K562 (cell line): ENCODE measurements around the gene ANKS3.

Experiments
- ATF1 ChIP-seq, 2 experiments: fragments of 450-650 bp in 1 of 2; IDR thresholded peaks; 2 replicates each; pipeline ENCODE4 v1.6.1; 2016; ENCODE audit warnings: missing compliant biosample characterization in 1 of 2, missing genetic modification characterization in 1 of 2
- BMI1 ChIP-seq: fragments of 150-350 bp; IDR thresholded peaks from 2 replicates; pipeline ENCODE4 v1.6.1; 2014; ENCODE audit warnings: low read length
- ESRRA ChIP-seq: fragments of 450-650 bp; IDR thresholded peaks from 2 replicates; pipeline ENCODE4 v1.6.1; 2014; ENCODE audit warnings: low read depth, mild to moderate bottlenecking, moderate library complexity, borderline replicate concordance
- ETV6 ChIP-seq, 3 experiments: fragments of 150-350 bp in 1 of 3; sonication (generic) in 1 of 3; formaldehyde crosslinking in 1 of 3; IDR thresholded peaks; 2 replicates each; pipeline versions ENCODE4 v1.6.1 to v1.8.0; 2014 to 2022; ENCODE audit warnings: borderline replicate concordance in 2 of 3, low read depth in 2 of 3, antibody characterized with exemption in 1 of 3, low read length in 1 of 3, mild to moderate bottlenecking in 1 of 3, missing genetic modification reagents in 1 of 3
- HDGF ChIP-seq: fragments of 450-650 bp; IDR thresholded peaks from 2 replicates; pipeline ENCODE4 v1.6.1; 2016
- MAFK ChIP-seq: IDR thresholded peaks from 2 replicates; pipeline ENCODE4 v1.6.1; 2011; ENCODE audit warnings: low read length, improper control_type of control experiment
- MTA3 ChIP-seq: fragments of 450-650 bp; formaldehyde crosslinking; IDR thresholded peaks from 2 replicates; pipeline ENCODE4 v1.6.1; 2017; ENCODE audit warnings: mild to moderate bottlenecking, borderline replicate concordance
- POLR2A ChIP-seq: fragments of 450-650 bp; conservative IDR thresholded peaks from 2 replicates; pipeline ENCODE4 v1.6.1; 2016
- ZNF23 ChIP-seq: fragments of 250-450 bp; sonication (Bioruptor Pico); IDR thresholded peaks from 2 replicates; pipeline ENCODE4 v1.4.0; 2020; ENCODE audit warnings: mild to moderate bottlenecking

- TF ChIP-seq BMI1 (no peak), MAFK (no peak), MTA3 (no peak), HDGF (no peak), ATF1 (CRISPR knock-in tag; IDR thresholded peaks at IDR 0.05) (no peak), ATF1 (tag; IDR thresholded peaks at IDR 0.05) (no peak), ESRRA (no peak), POLR2A (no peak), ZNF23 (CRISPR knock-in tag) (no peak), ETV6 (IDR thresholded peaks at IDR 0.05; ENCODE audit: borderline replicate concordance in 1 of 2, low read depth in 2 of 2, low read length in 1 of 2) (no peak), ETV6 (CRISPR knock-in tag; IDR thresholded peaks at IDR 0.05; ENCODE audit: borderline replicate concordance) (no peak)
Observed at GRCh38 chr16:4666537-4667202, 67.4 kb downstream of the ANKS3 start.
